Measurements from ENCODE around the gene ACOT8.
"Not testable (repeated sequence)": the region's sequence is repeated elsewhere in the genome, so short reads cannot be mapped to it uniquely, and the experiment has no call there.

ACOT8 gene

DNA sequence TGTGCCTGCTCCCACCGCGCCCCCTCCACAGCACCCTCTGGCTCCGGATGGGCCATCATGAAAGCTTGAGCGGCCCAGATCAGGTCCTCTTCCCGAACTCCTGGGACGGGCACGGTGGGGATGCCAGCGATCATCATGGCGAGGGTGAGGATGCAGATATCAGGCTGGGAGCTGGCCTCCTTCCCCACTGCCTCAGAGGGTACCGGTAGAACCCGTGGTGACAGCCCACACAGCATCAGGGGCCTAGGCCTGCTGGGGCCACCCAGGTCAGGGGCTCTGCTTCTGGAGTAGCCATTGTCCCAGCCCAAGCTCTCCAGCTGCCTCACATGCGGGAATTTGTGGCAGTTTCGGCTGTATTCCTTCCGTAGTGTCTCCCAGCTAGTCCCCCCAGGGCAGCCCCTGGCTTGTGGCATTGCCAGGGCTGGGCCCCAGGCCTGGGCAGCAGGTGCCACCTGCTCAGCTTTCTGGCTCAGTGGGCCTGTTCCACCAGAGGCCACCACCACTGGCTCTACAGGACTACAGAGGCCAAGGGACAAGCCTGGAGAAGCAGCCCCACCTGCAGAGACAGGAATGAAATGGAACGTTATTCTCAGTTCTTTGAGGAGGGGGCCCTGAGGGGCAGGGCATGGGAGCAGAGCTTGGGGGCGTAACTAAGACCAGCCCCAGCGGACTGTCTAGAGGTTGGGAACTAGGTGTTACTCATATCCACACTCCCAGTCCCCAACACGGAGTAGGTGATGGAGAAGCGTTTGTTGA, 29.6 kb upstream of the ACOT8 start:
- DNase-seq: no peak

DNA sequence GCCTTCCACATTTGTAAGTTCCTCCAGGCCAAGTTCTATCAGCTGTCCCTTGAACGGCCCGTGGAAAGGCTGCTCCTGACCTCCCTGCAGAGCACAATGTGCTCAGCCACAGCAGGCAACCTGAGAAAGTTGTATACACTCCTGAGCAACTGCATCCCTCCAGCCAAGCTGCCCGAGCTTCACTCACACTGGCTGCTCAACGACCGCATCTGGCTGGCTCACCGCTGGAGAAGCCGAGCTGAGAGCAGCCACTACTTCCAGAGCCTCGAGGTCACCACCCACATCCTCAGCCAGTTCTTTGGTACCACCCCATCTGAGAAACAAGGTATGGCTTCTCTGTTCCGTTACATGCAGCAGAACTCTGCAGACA, 25.9 kb upstream of the ACOT8 start:
- no peak for DNase-seq

DNA sequence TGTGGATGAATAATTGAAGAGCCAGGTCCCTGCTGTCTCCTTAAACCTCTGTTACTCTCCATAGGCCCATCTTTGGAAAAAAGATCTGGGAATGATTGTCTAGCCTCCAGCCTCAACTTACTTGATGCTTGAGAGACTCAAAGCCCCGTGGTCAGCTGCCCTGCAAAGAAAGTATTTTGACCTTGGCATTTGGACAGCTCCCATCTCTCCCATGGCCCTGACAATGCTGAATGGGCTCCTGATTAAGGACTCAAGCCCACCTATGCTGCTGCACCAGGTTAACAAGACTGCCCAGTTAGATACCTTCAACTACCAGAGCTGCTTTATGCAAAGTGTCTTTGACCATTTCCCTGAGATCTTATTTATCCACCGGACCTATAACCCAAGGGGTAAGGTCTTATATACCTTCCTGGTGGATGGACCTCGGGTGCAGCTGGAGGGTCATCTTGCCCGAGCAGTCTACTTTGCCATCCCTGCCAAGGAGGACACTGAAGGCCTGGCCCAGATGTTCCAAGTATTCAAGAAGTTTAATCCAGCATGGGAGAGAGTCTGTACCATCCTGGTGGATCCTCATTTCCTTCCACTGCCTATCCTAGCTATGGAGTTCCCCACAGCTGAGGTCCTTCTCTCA, 25.4 kb upstream of the ACOT8 start:
- no peak for DNase-seq

DNA sequence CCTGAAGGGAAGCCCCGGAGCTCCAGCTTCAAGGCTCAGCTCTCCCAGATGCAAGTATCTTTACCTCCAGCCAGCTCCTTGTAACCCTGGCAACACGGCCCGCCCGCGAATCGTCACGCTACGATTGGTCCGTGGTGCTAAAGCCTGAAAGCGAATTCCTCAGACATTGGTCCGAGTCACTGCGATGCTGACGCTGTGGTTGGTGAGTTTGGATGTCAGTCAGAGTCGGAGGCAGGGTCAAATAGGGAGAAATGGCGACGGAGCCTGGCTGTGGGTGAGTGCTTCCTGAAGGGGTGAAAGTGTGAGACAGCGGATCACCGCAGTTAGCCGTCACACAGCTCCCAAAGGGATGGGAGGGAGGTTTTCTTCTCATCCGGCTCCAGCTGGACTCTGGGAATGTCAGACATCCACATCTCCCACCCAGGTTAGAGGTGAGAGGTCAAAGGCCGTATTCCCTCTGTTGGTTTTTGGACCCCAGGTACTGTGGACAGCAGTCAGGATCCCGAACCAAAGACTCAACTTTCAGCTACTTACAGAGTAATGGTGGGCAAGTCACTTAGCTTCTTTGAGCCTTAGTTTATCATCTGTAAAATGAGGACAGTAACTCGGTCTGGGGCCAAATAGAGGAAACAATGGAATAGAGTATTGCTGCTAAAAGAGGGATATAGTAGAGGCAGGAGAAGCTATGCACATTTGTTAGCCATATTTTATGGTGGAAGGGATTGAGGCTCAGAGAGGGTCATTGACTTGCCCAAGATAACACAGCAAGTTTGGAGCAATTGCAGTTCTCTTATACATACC, 24.0 kb upstream of the ACOT8 start, which contains the start of gene ZSWIM1:
ZSWIM1 (plus strand) TSS at position 240 of the 801 bp plus-strand sequence. CDS start 1,366 bp downstream, outside the sequence.
- DNase-seq: peak; percentile 63 to 99 (median 92)

DNA sequence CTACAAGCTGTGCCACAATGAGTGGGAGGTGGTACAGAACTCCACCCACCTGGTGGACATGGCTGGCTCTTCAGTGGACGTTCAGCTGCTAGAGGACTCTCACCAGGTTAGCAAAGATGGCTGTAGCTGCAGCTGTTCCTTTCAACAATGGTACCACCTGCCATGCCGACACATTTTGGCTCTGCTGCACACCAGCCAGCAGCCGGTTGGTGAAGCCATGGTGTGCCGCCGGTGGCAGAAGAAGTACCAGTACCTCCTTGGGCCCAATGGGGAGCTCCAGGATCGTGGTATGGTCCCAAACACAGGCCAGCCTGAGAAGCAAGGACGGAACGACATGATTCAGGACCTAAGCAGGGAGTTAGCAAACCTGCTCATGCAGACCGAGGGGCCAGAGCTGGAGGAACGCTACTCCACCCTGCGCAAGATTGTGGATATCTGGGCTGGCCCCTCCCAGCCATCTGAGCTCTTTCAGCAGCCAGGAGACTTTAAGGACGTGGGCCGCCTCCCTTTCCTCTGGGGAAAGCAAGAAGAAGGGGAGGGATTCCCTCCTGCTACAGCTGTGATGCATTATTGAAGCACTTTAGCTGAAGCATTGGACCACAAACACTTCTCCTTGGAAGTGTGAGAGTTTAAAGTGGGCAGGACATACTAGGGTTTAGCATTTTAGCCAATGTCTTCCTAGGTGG, 21.0 kb upstream of the ACOT8 start:
- DNase-seq: no peak

DNA sequence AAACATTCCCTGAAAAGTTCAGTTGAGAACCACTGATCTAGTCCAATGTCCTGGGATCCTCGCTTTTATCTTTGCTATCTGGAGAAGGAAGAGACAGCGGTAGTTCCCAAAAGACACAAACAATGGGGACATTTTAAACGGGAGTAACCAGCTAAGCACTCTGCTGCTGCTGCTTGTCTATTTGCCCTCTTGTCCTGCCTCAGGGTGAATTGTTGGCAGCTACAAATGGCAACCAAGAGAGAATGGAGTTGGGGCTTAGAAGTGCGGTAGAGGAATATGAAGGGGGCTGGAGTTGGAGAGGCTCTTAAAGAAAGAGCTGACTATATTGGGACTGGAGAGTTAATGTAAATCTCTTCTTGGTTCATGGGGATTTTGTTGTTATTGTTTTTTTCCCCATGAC, 17.4 kb upstream of the ACOT8 start:
- no peak for DNase-seq

DNA sequence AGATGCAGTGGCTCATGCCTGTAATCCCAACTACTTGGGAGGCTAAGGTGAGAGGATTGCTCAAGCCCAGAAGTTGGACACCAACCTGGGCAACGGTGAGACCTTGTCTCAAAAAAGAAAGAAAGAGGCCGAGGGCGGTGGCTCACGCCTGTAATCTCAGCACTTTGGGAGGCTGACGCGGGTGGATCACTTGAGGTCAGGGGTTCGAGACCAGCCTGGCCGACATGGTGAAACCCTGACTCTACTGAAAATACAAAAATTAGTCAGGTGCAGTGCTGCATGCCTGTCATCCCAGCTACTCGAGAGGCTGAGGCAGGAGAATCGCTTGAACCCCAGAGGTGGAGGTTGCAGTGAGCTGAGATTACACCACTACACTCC, 16.9 kb upstream of the ACOT8 start:
- DNase-seq: not testable (repeated sequence)

DNA sequence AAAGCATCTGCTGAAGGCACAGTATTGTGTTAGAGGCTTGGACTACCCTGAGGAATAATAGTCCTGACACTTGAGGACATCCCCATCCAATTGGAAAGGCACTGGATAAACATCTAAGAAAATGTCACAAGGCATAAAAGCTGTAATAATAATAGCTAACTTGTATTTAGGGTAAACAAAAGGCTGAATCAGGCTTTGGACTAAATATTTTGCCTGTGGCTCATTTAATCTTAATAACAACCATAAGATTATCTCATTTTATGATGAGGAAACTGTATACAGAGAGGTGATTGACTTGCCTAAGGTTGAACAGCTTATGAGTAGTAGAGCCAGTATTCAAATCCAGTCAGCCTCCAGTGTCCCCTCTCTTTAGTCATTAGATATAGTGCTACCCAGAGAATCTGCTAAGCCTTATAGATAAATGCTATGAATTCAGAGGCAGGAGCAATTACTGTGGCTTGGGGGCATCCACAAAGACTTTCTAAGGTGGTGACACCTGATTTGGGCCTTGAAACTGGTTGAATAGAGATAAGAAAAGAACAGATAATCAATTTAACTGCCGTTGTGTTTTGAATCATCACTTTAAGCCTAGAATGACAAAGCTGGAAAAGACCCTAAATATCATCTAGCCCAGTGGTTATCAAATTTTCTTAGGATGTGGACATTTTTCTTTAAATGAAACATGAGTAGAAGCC, 16.4 kb upstream of the ACOT8 start:
- DNase-seq: no peak

DNA sequence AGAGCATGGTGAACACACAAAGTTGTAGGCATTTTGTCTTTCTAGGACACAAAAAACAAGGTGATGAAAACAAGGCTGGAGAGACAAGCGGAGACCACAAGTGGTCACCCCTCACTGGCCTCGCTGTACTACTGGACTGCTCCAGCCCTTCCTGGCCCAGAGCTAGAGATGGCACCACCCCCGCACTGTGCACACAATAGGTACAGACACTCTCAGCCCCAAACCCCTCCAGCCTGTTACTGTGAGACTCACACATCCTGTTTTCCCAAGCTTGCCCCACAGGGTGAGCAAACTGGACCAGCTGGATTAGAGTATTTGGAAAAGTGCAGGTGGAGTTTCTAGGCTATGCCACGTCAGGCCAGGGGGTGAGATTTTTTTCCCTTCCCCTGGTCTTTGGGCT, 15.4 kb upstream of the ACOT8 start:
- DNase-seq: no peak

DNA sequence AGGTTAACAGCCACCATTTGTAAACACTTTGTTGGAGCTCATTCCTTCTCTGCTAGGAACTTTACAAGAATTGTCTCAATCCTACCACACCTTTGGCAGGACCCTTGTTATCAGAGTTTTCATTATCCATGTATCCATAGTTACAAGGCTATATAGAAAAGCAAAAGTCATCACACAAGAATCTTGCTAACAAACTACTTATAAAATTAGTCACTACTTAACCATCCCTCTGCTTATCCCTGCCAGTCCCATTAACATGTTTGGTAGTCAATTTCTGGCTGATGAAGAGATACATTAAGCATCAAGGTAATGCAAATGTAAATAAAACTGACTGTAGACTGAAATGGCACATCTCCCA, 10.6 kb upstream of the ACOT8 start:
- no peak for DNase-seq

DNA sequence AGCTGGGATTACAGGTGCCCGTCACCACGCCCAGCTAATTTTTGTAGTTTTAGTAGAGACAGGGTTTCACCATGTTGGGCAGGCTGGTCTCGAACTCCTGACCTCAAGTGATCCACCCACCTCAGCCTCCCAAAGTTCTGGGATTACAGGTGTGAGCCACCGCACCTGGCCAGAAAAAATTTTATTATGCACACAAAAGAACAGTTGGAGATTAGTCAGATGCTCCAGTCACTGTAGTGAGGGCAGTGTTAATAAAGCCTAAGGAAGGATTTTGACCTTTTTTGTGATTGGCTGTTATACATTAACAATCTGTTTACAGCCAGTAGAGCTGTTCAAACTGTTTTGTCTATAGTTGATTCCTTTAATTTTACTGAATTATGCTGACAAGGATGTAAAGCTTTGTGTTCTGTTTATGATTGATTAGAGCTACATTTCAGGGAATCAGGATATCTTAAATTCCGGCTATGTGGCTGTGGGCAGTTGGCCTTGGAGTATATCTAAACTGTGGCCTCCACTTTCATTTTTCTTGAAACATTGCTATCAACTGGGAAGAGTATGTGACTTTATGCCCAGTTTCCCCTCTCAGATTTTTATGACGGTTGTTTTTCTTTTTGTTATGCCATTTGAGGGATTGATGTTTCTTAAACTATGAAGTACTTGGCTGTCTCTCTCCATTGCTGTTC, 10.1 kb upstream of the ACOT8 start:
- DNase-seq: no peak

DNA sequence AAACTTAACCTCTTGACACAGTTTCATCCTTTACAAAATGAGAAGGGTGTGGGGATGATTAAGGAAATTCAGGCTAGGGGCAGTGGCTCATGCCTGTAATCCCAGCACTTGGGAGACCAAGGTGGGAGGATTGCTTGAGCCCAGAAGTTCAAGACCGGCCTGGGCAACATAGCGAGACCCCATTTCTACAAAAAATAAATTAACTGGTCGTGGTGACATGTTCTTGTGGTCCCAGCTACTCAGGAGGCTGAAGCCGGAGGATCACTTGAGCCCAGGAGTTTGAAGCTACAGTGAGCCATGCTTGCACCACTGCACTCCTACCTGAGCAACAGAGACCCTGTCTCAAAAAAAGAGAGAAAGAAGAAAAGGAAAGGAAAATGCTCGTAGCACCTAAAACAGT, 9.3 kb upstream of the ACOT8 start:
- no peak for DNase-seq

DNA sequence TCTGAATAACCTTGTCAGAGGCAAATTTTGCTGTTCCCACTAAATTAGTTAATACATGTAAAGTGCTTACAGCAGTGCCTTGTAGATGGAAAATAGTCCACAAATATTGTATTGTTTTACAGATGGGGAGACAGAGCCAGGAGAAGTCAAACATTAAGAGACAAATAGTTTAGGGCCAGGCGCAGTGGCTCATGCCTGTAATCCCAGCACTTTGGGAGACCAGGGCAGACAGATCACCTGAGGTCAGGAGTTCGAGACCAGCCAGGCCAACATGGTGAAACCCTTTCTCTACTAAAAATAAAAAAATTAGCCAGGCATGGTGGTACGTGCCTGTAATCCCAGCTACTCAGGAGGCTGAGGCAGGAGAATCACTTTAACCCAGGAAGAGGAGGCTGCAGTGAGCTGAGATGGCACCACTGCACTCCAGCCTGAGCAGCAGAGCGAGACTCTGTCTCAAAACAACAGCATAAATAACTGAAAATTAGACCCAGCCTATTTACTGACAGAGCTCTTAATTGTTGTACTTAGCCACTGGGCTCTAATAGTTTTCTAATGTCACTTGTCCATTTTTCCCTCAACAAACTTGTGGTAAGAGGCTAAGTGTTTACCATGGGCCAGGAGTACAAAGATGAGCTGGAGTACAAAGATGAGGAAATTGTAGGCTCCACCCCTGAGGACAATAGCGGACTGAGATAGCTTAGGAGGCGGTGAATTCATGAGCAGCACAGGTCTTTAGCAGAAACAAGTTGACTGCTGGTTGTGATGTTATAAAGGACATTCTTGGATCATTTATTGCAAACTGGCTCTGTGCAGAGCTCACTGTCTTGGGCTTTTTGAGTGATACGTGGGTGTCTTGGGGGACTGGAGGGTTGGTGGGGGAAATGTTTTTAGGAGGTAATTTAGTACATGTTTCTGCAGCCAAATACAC, 6.6 kb upstream of the ACOT8 start:
- no peak for DNase-seq

DNA sequence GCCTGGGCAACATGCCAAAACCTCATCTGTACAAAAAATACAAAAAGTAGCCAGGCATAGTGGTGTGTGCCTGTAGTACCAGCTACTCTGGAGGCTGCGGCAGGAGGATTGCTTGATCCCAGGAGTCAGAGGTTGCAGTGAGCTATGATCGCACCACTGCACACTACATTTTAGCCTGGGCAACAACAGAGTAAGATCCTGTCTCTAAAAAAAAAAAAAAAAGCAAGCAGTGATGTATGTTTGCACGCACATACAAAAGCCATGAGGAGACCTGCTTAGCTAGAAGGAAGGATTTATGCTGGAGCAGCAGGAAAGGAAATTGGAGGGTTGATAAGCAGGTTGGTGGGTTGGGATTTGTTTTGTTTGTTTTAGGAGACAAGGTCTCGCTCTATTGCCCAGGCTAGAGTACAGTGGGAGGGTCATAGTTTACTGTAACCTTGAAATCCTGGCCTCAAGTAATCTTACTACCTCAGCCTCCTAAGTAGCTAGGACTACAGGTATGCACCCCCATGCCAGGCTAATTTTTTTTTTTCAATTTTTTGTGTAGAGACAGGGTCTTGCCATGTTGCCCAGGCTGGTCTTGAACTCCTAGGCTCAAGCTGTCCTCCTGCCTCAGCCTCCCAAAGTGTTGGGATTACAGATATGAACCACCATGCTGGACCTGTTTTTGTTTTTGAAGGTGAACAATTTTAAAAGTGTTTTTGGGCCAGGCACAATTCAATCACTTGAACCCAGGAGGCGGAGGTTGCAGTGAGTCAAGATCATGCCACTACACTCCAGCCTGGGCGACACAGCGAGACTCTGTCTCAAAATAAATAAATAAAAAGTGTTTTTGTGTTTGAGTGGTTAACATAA, 4.3 kb upstream of the ACOT8 start:
- no peak for DNase-seq

DNA sequence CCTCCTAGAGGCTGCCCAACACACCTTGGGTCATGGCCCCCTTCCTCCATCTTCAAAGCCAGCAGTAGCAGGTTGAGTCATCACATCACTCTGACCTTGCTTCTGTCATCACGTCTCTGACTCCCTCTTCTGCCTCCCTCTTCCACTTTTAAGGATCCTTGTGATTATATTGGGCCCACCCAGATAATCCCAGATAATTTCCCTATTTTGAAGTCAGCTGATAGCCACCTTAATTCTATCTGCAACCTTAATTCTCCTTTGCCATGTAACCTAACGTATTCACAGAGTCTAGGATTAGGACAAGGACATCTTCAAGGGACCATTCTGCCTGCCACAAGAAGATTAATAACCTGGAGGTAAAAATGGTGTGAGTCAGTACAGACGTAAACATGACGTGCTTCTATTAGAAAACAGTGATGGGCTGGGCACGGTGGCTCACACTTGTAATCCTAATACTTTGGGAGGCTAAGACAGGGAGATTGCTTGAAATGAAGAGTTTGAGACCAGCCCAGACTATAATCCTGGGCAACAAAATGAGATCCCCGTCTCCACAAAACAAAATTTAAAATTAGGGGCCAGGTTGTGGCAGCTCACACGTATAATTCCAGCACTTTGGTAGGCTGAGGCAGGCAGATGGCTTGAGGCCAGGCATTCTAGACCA, 3.5 kb upstream of the ACOT8 start:
- DNase-seq: no peak

DNA sequence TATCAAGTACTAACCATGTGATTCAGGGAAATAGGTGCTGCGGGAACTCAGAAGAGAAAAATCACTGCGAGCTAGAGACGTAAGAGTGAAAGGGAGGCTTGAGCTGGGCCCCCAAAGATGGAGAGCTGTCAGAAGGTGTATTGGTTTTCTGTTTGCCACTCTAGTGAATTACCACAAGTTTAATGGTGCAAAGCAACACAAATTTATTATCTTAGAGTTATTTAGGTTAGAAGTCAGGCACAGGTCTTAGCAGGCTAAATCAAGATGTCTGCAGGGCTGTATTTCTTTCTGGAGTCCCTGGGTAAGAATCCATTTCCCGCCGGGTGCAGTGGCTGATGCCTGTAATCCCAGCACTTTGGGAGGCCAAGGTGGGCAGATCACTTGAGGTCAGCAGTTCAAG, 2.7 kb upstream of the ACOT8 start:
- DNase-seq: no peak

DNA sequence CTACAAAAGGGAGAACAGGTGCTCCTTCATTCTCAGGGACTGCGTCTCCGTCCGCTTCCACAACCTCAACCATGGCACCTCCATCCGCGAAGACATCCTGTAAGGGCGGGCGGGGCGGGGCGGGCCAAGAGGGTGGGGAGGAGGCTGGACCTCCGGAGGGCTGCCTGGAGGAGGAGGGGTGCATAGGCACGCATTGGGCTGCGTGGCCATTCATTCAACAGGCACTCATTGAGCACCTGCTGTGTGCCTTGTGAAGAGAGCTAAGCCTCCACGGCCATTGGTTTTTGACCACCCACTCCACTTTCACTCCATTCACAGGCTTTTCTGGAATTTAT, 657 bp upstream of the ACOT8 start:
- peak in 1 of 14 donors; percentile 31 for DNase-seq

DNA sequence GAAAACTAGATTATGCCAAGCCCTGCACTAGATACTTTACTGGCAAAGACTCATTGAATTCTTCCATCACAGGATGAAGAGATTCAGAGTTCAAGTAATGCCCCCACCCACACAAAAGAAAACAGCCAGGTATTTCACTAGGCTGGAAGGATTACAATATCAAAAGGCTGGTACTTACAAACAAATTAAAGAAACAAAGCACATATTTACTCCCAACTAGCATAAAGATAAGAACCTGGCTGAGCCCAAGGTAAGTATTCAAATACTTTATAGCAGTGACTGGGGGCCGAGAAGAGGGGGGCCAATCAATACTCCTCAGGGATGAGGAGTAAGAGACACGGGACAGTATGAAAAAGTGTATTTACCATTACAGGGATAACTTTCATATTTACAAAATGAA, 3.7 kb downstream of the ACOT8 start:
- DNase-seq: no peak

DNA sequence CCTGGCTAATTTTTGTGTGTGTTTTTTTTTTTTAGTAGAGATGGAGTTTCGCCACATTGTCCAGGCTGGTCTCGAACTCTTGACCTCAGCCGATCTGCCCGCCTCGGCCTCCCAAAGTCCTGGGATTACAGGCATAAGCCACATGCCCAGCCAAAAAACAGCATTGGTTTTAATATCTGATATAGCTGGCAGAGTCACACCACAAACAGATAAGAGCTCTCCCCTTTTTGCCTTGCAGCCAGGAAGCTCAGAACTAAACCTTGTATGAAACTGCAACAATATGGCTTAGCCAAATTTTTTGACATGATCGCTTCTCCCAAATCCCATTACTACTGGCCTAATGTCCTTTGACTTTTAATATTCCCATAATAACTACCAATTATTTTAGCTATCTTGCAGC, 4.9 kb downstream of the ACOT8 start:
- no peak for DNase-seq

All from C1 segment of cervical spinal cord (tissue), 14 donors.